ENCODE measurements around the gene SLC30A1.

SLC30A1 gene

DNA sequence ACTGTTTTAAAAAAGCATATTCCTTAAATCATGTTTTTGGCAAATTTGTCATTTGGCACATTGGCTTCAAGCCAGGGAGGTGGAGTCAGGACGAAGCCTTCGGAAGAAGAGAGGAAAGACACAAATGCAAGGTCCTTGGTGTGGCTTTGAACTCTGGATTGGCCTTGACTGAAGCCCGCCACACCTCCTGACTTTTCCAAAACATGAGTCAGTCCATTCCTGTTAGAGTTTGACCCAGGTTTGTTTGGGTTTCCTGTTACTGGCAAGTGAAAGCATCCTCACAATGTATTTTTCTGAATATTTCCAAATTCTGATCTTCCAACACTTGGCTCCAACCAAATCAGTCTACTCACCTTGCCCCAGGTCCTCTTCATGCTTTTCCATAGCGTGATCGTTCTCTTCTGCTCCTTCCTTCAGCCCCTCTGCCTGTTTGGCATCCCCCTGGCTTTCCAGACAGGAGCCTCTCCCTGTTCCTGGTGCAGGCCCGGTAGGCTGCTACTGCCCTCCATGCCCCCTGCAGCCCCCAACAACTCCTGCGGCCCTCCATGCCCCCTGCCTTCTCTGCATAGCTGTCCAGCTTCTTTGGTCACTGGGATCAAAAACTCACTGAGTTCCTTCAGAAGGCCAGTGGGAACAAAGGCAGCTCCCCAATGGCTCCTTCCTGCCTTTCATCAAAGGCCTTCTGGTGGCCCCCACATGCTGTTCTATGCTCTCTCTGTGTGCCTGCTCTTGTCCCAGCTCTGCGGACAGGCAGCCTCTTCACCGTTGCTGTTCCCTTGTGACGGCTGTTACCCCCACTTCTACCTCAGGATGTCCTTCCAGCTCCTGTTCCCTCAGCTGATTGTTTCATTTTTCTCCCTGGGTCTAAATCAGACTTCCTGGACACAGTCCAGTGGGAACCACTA is 30.4 kb upstream of the SLC30A1 start:
- no peak for DNase-seq

DNA sequence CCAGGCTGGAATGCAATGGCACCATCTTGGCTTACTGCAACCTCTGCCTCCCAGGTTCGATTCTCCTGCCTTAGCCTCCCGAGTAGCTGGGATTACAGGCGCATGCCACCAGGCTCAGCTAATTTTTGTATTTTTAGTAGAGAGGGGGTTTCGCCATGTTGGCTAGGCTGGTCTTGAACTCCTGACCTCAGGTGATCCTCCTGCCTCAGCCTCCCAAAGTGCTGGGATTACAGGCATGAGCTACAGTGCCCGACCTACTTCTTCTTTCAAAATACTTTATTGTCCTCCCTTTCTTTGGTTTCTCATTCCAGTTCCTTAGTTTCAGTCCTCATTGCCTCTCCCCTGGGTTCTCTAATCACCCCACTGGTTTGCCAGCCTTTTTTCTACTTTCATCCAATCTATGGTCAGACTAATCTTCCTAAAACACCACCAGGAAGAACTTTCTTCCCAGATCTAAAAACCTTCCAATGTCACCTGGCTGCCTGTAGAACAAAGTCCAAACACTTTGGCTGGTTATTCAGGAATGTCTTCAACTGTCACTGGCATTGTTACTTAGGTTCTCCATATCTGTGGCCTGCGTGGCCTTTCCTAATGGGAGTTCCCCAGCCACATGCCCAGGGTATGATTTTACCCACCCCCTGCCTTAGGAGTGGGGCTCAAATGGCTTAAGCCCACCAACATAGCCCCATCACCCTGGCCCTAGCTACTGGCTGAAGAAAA is 29.0 kb upstream of the SLC30A1 start:
- no peak for DNase-seq

- DNase-seq = peak in 2 of 58 donors; percentile 12 to 14
Measured at GRCh38 chr1:211606914-211607753, 28.2 kb upstream of the SLC30A1 start.

DNA sequence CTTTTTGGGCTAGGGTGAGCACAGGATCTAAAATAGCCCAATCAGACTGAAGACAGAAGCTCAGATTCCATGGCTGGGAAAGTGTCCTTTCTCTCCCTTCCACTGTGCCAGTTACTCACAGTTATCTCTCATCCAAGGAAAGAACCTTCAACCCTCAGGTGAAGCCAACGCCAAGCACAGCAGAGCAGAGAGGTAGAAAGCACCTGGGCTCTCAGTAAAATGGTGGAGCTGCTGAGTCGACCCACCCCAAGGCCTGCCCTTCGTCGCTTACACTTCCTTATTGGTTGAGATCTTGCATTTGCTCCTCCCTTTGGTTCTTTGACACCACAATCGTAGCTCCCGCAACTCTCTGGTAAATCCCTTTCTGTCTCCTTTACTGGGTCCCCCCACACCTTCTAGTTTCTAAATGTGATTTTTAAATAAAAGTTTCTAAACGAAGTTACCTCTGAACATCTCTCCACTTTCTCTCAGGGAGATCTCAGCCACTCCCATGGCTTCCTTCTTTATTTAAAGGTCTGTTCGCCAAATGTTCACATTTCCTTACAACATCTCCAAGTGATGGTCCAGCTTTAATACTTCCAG is 27.5 kb upstream of the SLC30A1 start:
- DNase-seq = peak in 2 of 58 donors; percentile 9 to 16

GRCh38 chr1:211605603-211606331 is 26.8 kb upstream of the SLC30A1 start:
- no peak for DNase-seq

- DNase-seq = no peak
Measured at GRCh38 chr1:211605034-211605433, 26.1 kb upstream of the SLC30A1 start.

DNA sequence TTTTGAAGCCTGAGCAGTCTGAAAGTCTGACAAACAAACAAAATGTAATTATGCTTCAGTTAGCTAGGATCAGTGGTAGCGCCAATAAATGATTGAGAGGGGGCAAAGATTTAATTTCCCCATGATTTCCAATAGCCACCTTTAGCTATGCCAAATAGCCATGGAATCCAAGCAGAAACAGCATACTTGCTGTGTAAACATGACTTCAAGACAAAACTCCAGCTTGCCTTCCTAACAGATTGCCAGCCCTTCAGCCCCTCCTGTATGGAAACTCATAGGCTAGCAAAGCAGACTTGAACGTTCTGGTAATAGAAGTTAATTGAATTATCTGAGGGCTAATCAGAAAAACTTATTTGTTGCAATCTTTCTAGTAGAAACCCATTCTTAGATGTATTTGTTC is 25.6 kb upstream of the SLC30A1 start:
- DNase-seq = no peak

GRCh38 chr1:211603713-211604112 is 24.8 kb upstream of the SLC30A1 start:
- DNase-seq = no peak

DNA sequence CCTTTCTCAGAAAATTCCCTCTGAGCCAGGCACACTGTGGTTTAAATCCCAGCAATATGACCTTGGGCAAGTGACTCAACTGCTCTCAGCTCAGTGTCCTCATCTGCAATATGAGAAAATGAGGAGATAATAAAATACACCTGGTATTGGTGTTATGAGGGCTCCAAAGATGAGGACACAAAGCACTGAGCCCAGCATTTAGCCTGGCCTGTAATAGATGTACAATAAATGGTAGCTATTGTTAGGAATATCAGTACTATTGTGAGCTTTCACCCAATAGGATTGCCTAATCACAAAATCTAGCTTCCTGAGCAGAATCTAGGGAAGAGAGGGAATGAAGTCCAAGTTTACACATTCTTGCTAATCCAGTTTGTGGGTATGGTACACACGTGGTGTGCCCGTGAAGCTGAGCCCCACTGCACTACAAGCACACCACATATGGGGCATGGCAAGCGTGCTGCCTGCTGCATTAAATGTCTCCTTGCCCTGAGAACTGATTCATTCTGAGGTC is 24.3 kb upstream of the SLC30A1 start:
- DNase-seq = no peak

GRCh38 chr1:211601982-211602670 is 23.2 kb upstream of the SLC30A1 start:
- DNase-seq = no peak

DNA sequence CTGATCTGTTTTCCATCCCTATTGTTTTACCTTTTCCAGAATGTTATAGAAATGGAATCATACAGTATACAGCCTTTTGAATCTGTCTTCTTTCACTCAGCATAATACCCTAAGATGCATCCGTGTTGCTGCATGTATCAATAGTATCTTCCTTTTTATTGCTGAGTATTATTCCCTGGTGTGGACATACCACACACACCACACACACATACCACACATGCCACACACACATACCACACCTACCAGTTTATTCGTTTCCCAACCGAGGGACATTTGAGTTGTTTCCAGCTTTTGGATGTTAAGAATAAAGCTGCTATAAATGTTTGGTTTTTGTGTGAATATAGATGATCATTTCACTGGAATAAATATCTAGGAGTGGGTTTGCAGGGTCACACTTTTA is 22.2 kb upstream of the SLC30A1 start:
- no peak for DNase-seq

DNA sequence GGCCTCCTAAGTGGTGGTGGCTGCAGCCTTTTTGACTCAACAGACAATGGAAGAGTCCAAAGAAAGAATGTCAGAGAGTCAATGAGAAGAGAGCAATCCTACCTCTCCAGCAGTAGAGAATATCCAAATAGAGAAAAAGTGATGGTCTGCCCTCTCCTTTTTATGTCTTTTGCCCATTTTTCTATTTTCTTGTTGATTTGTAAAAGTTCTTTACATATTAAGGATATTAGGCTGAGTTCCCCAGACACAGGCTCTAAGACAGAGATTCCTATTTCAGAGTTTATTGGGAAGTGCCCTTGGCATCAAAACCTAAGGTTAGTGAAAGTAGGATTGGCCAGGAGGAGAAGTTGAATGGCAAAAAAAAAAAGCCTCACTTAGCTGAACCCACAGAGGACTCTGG is 20.3 kb upstream of the SLC30A1 start:
- no peak for DNase-seq

- DNase-seq = no peak
Measured at GRCh38 chr1:211598514-211598913, 19.6 kb upstream of the SLC30A1 start.

- no peak for DNase-seq
Measured at GRCh38 chr1:211596418-211597181, 17.6 kb upstream of the SLC30A1 start.

GRCh38 chr1:211595419-211595818 is 16.5 kb upstream of the SLC30A1 start:
- no peak for DNase-seq

- peak in 10 of 58 donors; percentile 13 to 59 (median 35) for DNase-seq
Measured at GRCh38 chr1:211591980-211592493, 13.1 kb upstream of the SLC30A1 start.

GRCh38 chr1:211589782-211590721 is 11.1 kb upstream of the SLC30A1 start:
- peak in 9 of 58 donors; percentile 3 to 63 (median 12) for DNase-seq
